Aorta (tissue), 5 donors: ENCODE measurements around the gene TUBG2. TPM values are rescaled to one million over a fixed set of nuclear protein-coding genes. Genes with fewer than 3 reads are reported as not detected.

Source experiments
- ATAC-seq: fragments of 200-7000 bp; cut with Tn5 transposase; one replicate; pipeline ENCODE4 v1.9.1; 2022; ENCODE audit warnings: moderate library complexity; ENCODE audit not compliant: low FRiP score
- DNase-seq, 2 donors: peaks; one replicate each; pipeline ENCODE4 v3.0.0-alpha.2; 2020
- H3K27ac ChIP-seq, 2 donors: one replicate each; pipeline ENCODE4 v1.5.1; 2013; ENCODE audit warnings: low read length in 2 of 2, mild to moderate bottlenecking in 2 of 2, moderate library complexity in 2 of 2, control low read depth in 1 of 2, inconsistent platforms in 1 of 2, low read depth in 1 of 2
- H3K27me3 ChIP-seq, 2 donors: one replicate each; pipeline ENCODE4 v1.6.1; 2013; ENCODE audit warnings: control low read depth in 1 of 2, low read length in 1 of 2, mild to moderate bottlenecking in 1 of 2, moderate library complexity in 1 of 2; ENCODE audit not compliant: insufficient read depth in 2 of 2, control insufficient read depth in 1 of 2
- H3K36me3 ChIP-seq, 2 donors: one replicate each; pipeline ENCODE4 v1.6.1; 2013; ENCODE audit warnings: control low read depth in 1 of 2, low read length in 1 of 2, mild to moderate bottlenecking in 1 of 2; ENCODE audit not compliant: insufficient read depth in 2 of 2, control insufficient read depth in 1 of 2
- H3K4me1 ChIP-seq, 2 donors: one replicate each; pipeline ENCODE4 v1.6.1; 2013; ENCODE audit warnings: low read length in 2 of 2, control low read depth in 1 of 2, mild to moderate bottlenecking in 1 of 2, moderate library complexity in 1 of 2; ENCODE audit not compliant: insufficient read depth in 2 of 2, control insufficient read depth in 1 of 2
- H3K4me3 ChIP-seq, 2 donors: one replicate each; pipeline ENCODE4 v1.5.1; 2013; ENCODE audit warnings: low read length in 2 of 2, control low read depth in 1 of 2, mild to moderate bottlenecking in 1 of 2
- H3K9me3 ChIP-seq: one replicate; pipeline ENCODE4 v1.6.1; 2013; ENCODE audit warnings: mild to moderate bottlenecking, low read length; ENCODE audit not compliant: control insufficient read depth
- WGBS, 2 donors: extraction: QIAGEN DNeasy Blood & Tissue Kit; methylation state at CpG; one replicate each; pipeline ENCODE4 v1.1.7; 2013; 5-methylcytosine and 5-hydroxymethylcytosine counted together
- intact Hi-C, 2 donors: fragments of 100-400 bp; cut with DNase I; formaldehyde crosslinking; loops; one replicate each; pipeline versions ENCODE4 v1.14.2 to v1.15.0; 2022
- microRNA-seq, 2 donors: library from miRNA; unstranded; fragments of <30 nt; microRNA quantifications; one replicate each; pipeline ENCODE4 v1.2.0, GENCODE V29; 2020
- polyA plus RNA-seq, 2 donors: library from polyadenylated mRNA; stranded (reverse); fragments of 200-250 nt; gene quantifications; one replicate each; pipeline ENCODE4 v1.2.3, GENCODE V29; 2013
- total RNA-seq, 2 donors: library from RNA; stranded (reverse); fragmentation: NEBNext Ultra II Directional; extraction: Animal tissue kit (Norgen Biotek cat#: 25700); gene quantifications; one replicate each; pipeline ENCODE4 v1.2.1, GENCODE V29; 2021
- donor health status: healthy with polysubstance abuse.
- donor health status: Bipolar disorder and iron deficiency.
- donor health status: DM: no; HTN: no; CAD: no.
- donor health status: DM: no; HTN: no; CAD: no.
- donor health status: DM: yes; HTN: yes; CAD: no.

TUBG2 gene
- total and polyA plus RNA-seq, 4 donors: 23.4 to 72.2 (median 33.2) TPM

GRCh38 chr17:42708588-42708987 lies 49.5 kb downstream of the TUBG2 start:
- Histone ChIP-seq H3K27me3 (no peaks in the 10 kb centered on the region), H3K4me1 (no peaks in the 10 kb centered on the region), H3K27ac (no peak overlapping the region), H3K9me3 (no peaks in the 10 kb centered on the region), H3K36me3 (peaks cover 9 to 39% of the 10 kb centered on the region in 2 donors), H3K4me3 (no peak overlapping the region)
- ATAC-seq: no peak
- 92 to 96% methylated on average over 3 of the region's 3 CpGs for WGBS, 2 donors
- DNase-seq: no peak
- intact Hi-C loops: no loop called here

- Histone ChIP-seq H3K9me3 (no peaks in the 10 kb centered on the region), H3K4me1 (no peaks in the 10 kb centered on the region), H3K4me3 (no peak overlapping the region), H3K36me3 (peaks cover 9 to 37% of the 10 kb centered on the region in 2 donors), H3K27me3 (no peaks in the 10 kb centered on the region), H3K27ac (no peak overlapping the region)
- intact Hi-C loops: no loop called here
- DNase-seq (no peak), ATAC-seq (no peak)
- WGBS, 2 donors: 55 to 66% methylated on average over 2 of the region's 2 CpGs
Measured at GRCh38 chr17:42709561-42709960, 50.5 kb downstream of the TUBG2 start.

Small RNAs within 50 kb of the gene (microRNA-seq; reads per million reads assigned to microRNA genes)
- 0 to 1.2 reads per million in 2 donors for gene MIR6780A

Other genes starting within 250 kb of the TUBG2 start
- gene CAVIN1, start 236.0 kb upstream of the TUBG2 start, total RNA-seq: 100 to 1,000 TPM; 569 to 643 TPM
- gene CAVIN1, start 236.0 kb upstream of the TUBG2 start, polyA plus RNA-seq: 100 to 1,000 TPM; 350 to 422 TPM
- 100 to 1,000 TPM in 1 of 2 donors, 10 to 100 TPM in 1; 96.2 to 111 TPM for gene ATP6V0A1, start 200.4 kb upstream of the TUBG2 start, total RNA-seq
- gene ATP6V0A1, start 200.4 kb upstream of the TUBG2 start, polyA plus RNA-seq: 10 to 100 TPM; 13.4 to 47.5 TPM
- 10 to 100 TPM; 38.8 to 41.9 TPM for gene NAGLU, start 123.0 kb upstream of the TUBG2 start, total RNA-seq
- gene NAGLU, start 123.0 kb upstream of the TUBG2 start, polyA plus RNA-seq: 10 to 100 TPM; 22.3 to 75.0 TPM
- gene HSD17B1, start 106.4 kb upstream of the TUBG2 start, total RNA-seq: 1 to 10 TPM in 1 of 2 donors, under 1 TPM in 1; 0.62 to 1.3 TPM
- 1 to 10 TPM in 1 of 2 donors, under 1 TPM in 1; 0.50 to 7.6 TPM for gene HSD17B1, start 106.4 kb upstream of the TUBG2 start, polyA plus RNA-seq
- 10 to 100 TPM; 34.0 to 43.2 TPM for gene COASY, start 97.1 kb upstream of the TUBG2 start, total RNA-seq
- 10 to 100 TPM; 23.0 to 89.5 TPM for gene COASY, start 97.1 kb upstream of the TUBG2 start, polyA plus RNA-seq
- gene MLX, start 92.2 kb upstream of the TUBG2 start, total RNA-seq: 10 to 100 TPM; 31.9 to 34.2 TPM
- gene MLX, start 92.2 kb upstream of the TUBG2 start, polyA plus RNA-seq: 10 to 100 TPM; 33.8 to 38.6 TPM
- gene PSMC3IP, start 81.6 kb upstream of the TUBG2 start, total RNA-seq: 1 to 10 TPM; 3.9 to 5.2 TPM
- 10 to 100 TPM in 1 of 2 donors, 1 to 10 TPM in 1; 3.8 to 14.4 TPM for gene PSMC3IP, start 81.6 kb upstream of the TUBG2 start, polyA plus RNA-seq
- gene RETREG3, start 49.9 kb upstream of the TUBG2 start, total RNA-seq: 10 to 100 TPM; 42.9 to 54.1 TPM
- 10 to 100 TPM; 11.5 to 27.6 TPM for gene RETREG3, start 49.9 kb upstream of the TUBG2 start, polyA plus RNA-seq
- gene TUBG1, start 49.6 kb upstream of the TUBG2 start, total RNA-seq: 10 to 100 TPM; 21.5 to 24.9 TPM
- 10 to 100 TPM; 15.7 to 19.5 TPM for gene TUBG1, start 49.6 kb upstream of the TUBG2 start, polyA plus RNA-seq
- 10 to 100 TPM; 27.0 to 47.5 TPM for gene PLEKHH3, start 17.7 kb downstream of the TUBG2 start, total RNA-seq
- gene PLEKHH3, start 17.7 kb downstream of the TUBG2 start, polyA plus RNA-seq: 10 to 100 TPM; 10.0 to 59.3 TPM
- 1 to 10 TPM; 2.5 to 3.4 TPM for gene CCR10, start 22.6 kb downstream of the TUBG2 start, total RNA-seq
- 1 to 10 TPM in 1 of 2 donors, under 1 TPM in 1; 0.50 to 3.7 TPM for gene CCR10, start 22.6 kb downstream of the TUBG2 start, polyA plus RNA-seq
- gene CNTNAP1, start 23.2 kb downstream of the TUBG2 start, total RNA-seq: 10 to 100 TPM in 1 of 2 donors, 1 to 10 TPM in 1; 7.6 to 25.8 TPM
- 10 to 100 TPM in 1 of 2 donors, 1 to 10 TPM in 1; 1.0 to 11.5 TPM for gene CNTNAP1, start 23.2 kb downstream of the TUBG2 start, polyA plus RNA-seq
- 10 to 100 TPM; 62.5 to 72.4 TPM for gene EZH1, start 85.8 kb downstream of the TUBG2 start, total RNA-seq
- gene EZH1, start 85.8 kb downstream of the TUBG2 start, polyA plus RNA-seq: 10 to 100 TPM; 22.4 to 41.7 TPM
- 10 to 100 TPM; 27.1 to 77.7 TPM for gene RAMP2, start 101.9 kb downstream of the TUBG2 start, total RNA-seq
- 10 to 100 TPM in 1 of 2 donors, 1 to 10 TPM in 1; 8.1 to 14.5 TPM for gene RAMP2, start 101.9 kb downstream of the TUBG2 start, polyA plus RNA-seq
- gene VPS25, start 114.2 kb downstream of the TUBG2 start, total RNA-seq: 10 to 100 TPM; 31.2 to 33.8 TPM
- 10 to 100 TPM; 45.5 to 46.8 TPM for gene VPS25, start 114.2 kb downstream of the TUBG2 start, polyA plus RNA-seq
- under 1 TPM; 0.19 to 0.24 TPM for gene WNK4, start 121.3 kb downstream of the TUBG2 start, total RNA-seq
- gene WNK4, start 121.3 kb downstream of the TUBG2 start, polyA plus RNA-seq: 1 to 10 TPM in 1 of 2 donors, not detected in 1; 1.1 TPM
- 10 to 100 TPM; 31.7 to 34.8 TPM for gene COA3, start 139.4 kb downstream of the TUBG2 start, total RNA-seq
- gene COA3, start 139.4 kb downstream of the TUBG2 start, polyA plus RNA-seq: 100 to 1,000 TPM in 1 of 2 donors, 10 to 100 TPM in 1; 75.9 to 117 TPM
- gene CNTD1, start 139.6 kb downstream of the TUBG2 start, total RNA-seq: under 1 TPM in 1 of 2 donors, not detected in 1; 0.81 TPM
- 1 to 10 TPM in 1 of 2 donors, under 1 TPM in 1; 0.33 to 2.1 TPM for gene CNTD1, start 139.6 kb downstream of the TUBG2 start, polyA plus RNA-seq
- gene BECN1, start 165.0 kb downstream of the TUBG2 start, total RNA-seq: 10 to 100 TPM; 66.9 to 76.9 TPM
- gene BECN1, start 165.0 kb downstream of the TUBG2 start, polyA plus RNA-seq: 100 to 1,000 TPM in 1 of 2 donors, 10 to 100 TPM in 1; 67.8 to 105 TPM
- gene PSME3, start 174.1 kb downstream of the TUBG2 start, total RNA-seq: 10 to 100 TPM; 57.7 to 69.8 TPM
- gene PSME3, start 174.1 kb downstream of the TUBG2 start, polyA plus RNA-seq: 10 to 100 TPM; 41.1 to 58.6 TPM
- 1 to 10 TPM; 1.8 to 2.6 TPM for gene AOC2, start 185.3 kb downstream of the TUBG2 start, total RNA-seq
- under 1 TPM; 0.25 to 0.38 TPM for gene AOC2, start 185.3 kb downstream of the TUBG2 start, polyA plus RNA-seq
- 100 to 1,000 TPM; 270 to 344 TPM for gene AOC3, start 191.9 kb downstream of the TUBG2 start, total RNA-seq
- 100 to 1,000 TPM in 1 of 2 donors, 10 to 100 TPM in 1; 82.1 to 107 TPM for gene AOC3, start 191.9 kb downstream of the TUBG2 start, polyA plus RNA-seq
- not detected for gene G6PC1, start 241.5 kb downstream of the TUBG2 start, total RNA-seq
- gene G6PC1, start 241.5 kb downstream of the TUBG2 start, polyA plus RNA-seq: 1 to 10 TPM in 1 of 2 donors, not detected in 1; 3.0 TPM